ENCODE results near the gene SLC23A1.

DNA sequence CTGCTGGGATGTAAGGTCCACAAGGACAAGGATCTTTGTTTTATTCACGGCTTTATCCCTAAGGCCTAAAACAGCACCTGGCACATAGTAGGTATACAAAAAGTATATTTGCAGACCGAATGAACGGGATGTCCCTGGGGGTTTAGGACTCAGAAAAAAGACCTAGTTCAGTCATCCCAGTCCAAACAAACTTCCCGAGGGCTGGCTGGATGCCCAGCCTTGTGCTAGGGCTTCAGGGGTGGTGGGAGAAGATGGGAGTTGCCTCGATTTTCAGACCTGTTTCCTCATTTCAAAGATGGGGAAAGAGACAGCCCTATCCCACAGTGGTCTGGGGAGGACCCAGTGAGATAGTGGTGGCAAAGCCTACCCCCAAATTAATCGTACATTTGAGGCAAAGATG is 14.8 kb upstream of the SLC23A1 start:
- TF ChIP-seq ZNF747 (tag by site-specific recombination; IDR thresholded peaks at IDR 0.05) (no peak), ZNF792 (tag by site-specific recombination; IDR thresholded peaks at IDR 0.05) (no peak), SETDB1 (IDR thresholded peaks at IDR 0.05; ENCODE audit: insufficient read length, low read length) (no peak), ZNF513 (tag by site-specific recombination; IDR thresholded peaks at IDR 0.05) (no peak)
- TF ChIP-seq, protein P1, sequence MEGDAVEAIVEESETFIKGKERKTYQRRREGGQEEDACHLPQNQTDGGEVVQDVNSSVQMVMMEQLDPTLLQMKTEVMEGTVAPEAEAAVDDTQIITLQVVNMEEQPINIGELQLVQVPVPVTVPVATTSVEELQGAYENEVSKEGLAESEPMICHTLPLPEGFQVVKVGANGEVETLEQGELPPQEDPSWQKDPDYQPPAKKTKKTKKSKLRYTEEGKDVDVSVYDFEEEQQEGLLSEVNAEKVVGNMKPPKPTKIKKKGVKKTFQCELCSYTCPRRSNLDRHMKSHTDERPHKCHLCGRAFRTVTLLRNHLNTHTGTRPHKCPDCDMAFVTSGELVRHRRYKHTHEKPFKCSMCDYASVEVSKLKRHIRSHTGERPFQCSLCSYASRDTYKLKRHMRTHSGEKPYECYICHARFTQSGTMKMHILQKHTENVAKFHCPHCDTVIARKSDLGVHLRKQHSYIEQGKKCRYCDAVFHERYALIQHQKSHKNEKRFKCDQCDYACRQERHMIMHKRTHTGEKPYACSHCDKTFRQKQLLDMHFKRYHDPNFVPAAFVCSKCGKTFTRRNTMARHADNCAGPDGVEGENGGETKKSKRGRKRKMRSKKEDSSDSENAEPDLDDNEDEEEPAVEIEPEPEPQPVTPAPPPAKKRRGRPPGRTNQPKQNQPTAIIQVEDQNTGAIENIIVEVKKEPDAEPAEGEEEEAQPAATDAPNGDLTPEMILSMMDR (tag by site-specific recombination; IDR thresholded peaks at IDR 0.05), result no peak
